Liver (tissue), 9 donors: ENCODE results near the gene KCNMA1. TPM values are rescaled to one million over a fixed set of nuclear protein-coding genes. Genes with fewer than 3 reads are reported as not detected.
A peak's percentile ranks its signal among the peaks of the same experiment; 100 is the strongest.

ENCODE experiments used
- DNase-seq: peaks from one replicate; pipeline ENCODE4 v3.0.0-alpha.2; 2017; ENCODE audit warnings: low spot score
- H3K27ac ChIP-seq, 2 donors: one replicate each; pipeline ENCODE4 v1.7.0; 2013; ENCODE audit warnings: inconsistent platforms in 2 of 2, low read length in 2 of 2, control low read depth in 1 of 2, low read depth in 1 of 2, mild to moderate bottlenecking in 1 of 2
- H3K27me3 ChIP-seq, 4 donors: one replicate each; pipeline versions ENCODE4 v1.6.1 to v1.7.0; 2013; ENCODE audit warnings: low read length in 3 of 4, inconsistent platforms in 1 of 4, mild to moderate bottlenecking in 1 of 4, moderate library complexity in 1 of 4; ENCODE audit not compliant: control insufficient read depth in 4 of 4, insufficient read depth in 4 of 4
- H3K36me3 ChIP-seq, 4 donors: one replicate each; pipeline versions ENCODE4 v1.6.1 to v1.7.0; 2013; ENCODE audit warnings: low read length in 3 of 4, mild to moderate bottlenecking in 3 of 4, low read depth in 1 of 4, moderate library complexity in 1 of 4; ENCODE audit not compliant: control insufficient read depth in 4 of 4, insufficient read depth in 3 of 4
- H3K4me1 ChIP-seq, 4 donors: one replicate each; pipeline versions ENCODE4 v1.6.1 to v1.7.0; 2013; ENCODE audit warnings: low read length in 3 of 4, mild to moderate bottlenecking in 3 of 4, moderate library complexity in 1 of 4; ENCODE audit not compliant: control insufficient read depth in 4 of 4, insufficient read depth in 4 of 4
- H3K4me3 ChIP-seq, 3 donors: one replicate each; pipeline versions ENCODE4 v1.6.1 to v1.7.0; 2013; ENCODE audit warnings: low read length in 3 of 3, control low read depth in 1 of 3, low read depth in 1 of 3, mild to moderate bottlenecking in 1 of 3
- H3K9ac ChIP-seq, 2 donors: one replicate each; pipeline ENCODE4 v1.7.0; 2013; ENCODE audit warnings: low read length in 2 of 2, mild to moderate bottlenecking in 2 of 2, moderate library complexity in 2 of 2, control low read depth in 1 of 2, low read depth in 1 of 2
- H3K9me3 ChIP-seq, 4 donors: one replicate each; pipeline versions ENCODE4 v1.6.1 to v1.7.0; 2013; ENCODE audit warnings: low read length in 3 of 4; ENCODE audit not compliant: control insufficient read depth in 4 of 4
- CTCF ChIP-seq: fragments of 150-350 bp; IDR thresholded peaks from 2 replicates; pipeline ENCODE4 v1.5.1; 2017; ENCODE audit warnings: improper control_type of control experiment, low read depth, low read length; ENCODE audit not compliant: missing input control
- EGR1 ChIP-seq, 2 donors: IDR thresholded peaks; 2 replicates each; pipeline ENCODE4 v1.6.1; 2016 to 2018; ENCODE audit warnings: antibody characterized with exemption in 2 of 2, low read depth in 2 of 2
- FOXA1 ChIP-seq: IDR thresholded peaks from 2 replicates; pipeline ENCODE4 v1.6.1; 2016; ENCODE audit warnings: antibody characterized with exemption
- FOXA2 ChIP-seq: IDR thresholded peaks from 2 replicates; pipeline ENCODE4 v1.6.1; 2016; ENCODE audit warnings: antibody characterized with exemption
- GABPA ChIP-seq, 2 donors: IDR thresholded peaks in 1 of 2; conservative IDR thresholded peaks in 1 of 2; 2 replicates each; pipeline ENCODE4 v1.6.1; 2016; ENCODE audit warnings: antibody characterized with exemption in 2 of 2, mild to moderate bottlenecking in 1 of 2, moderate library complexity in 1 of 2
- HNF4A ChIP-seq, 2 donors: conservative IDR thresholded peaks; 2 replicates each; pipeline ENCODE4 v1.6.1; 2016; ENCODE audit warnings: antibody characterized with exemption in 2 of 2, mild to moderate bottlenecking in 2 of 2
- HNF4G ChIP-seq: IDR thresholded peaks from 2 replicates; pipeline ENCODE4 v1.6.1; 2016; ENCODE audit warnings: antibody characterized with exemption
- JUND ChIP-seq, 2 donors: IDR thresholded peaks; 2 replicates each; pipeline ENCODE4 v1.6.1; 2016; ENCODE audit warnings: antibody characterized with exemption in 2 of 2
- MAX ChIP-seq: IDR thresholded peaks from 2 replicates; pipeline ENCODE4 v1.6.1; 2016; ENCODE audit warnings: antibody characterized with exemption
- NR2F2 ChIP-seq: IDR thresholded peaks from 2 replicates; pipeline ENCODE4 v1.6.1; 2016; ENCODE audit warnings: antibody characterized with exemption
- RAD21 ChIP-seq, 2 donors: IDR thresholded peaks; 2 replicates each; pipeline ENCODE4 v1.6.1; 2016; ENCODE audit warnings: antibody characterized with exemption in 2 of 2, mild to moderate bottlenecking in 2 of 2
- REST ChIP-seq: IDR thresholded peaks from 2 replicates; pipeline ENCODE4 v1.6.1; 2016; ENCODE audit warnings: antibody characterized with exemption, mild to moderate bottlenecking
- RXRA ChIP-seq, 2 donors: IDR thresholded peaks; 2 replicates each; pipeline ENCODE4 v1.6.1; 2017 to 2018; ENCODE audit warnings: antibody characterized with exemption in 2 of 2, mild to moderate bottlenecking in 1 of 2
- SP1 ChIP-seq: IDR thresholded peaks from 2 replicates; pipeline ENCODE4 v1.6.1; 2018; ENCODE audit warnings: antibody characterized with exemption, mild to moderate bottlenecking
- TAF1 ChIP-seq: conservative IDR thresholded peaks from 2 replicates; pipeline ENCODE4 v1.6.1; 2016; ENCODE audit warnings: antibody characterized with exemption, mild to moderate bottlenecking
- YY1 ChIP-seq: IDR thresholded peaks from 2 replicates; pipeline ENCODE4 v1.6.1; 2016; ENCODE audit warnings: antibody characterized with exemption, mild to moderate bottlenecking
- ZBTB33 ChIP-seq: IDR thresholded peaks from 2 replicates; pipeline ENCODE4 v1.6.1; 2016; ENCODE audit warnings: antibody characterized with exemption
- WGBS: extraction: QIAGEN DNeasy Blood & Tissue Kit; methylation state at CpG from one replicate; pipeline ENCODE4 v1.1.7; 2013; 5-methylcytosine and 5-hydroxymethylcytosine counted together
- polyA plus RNA-seq, 2 donors: library from polyadenylated mRNA; stranded (reverse) in 1 of 2; unstranded in 1 of 2; fragments of 200-250 nt in 1 of 2; fragments of >200 nt in 1 of 2; fragmentation: Nextera tagmentation in 1 of 2; extraction: Ambion mirVana in 1 of 2; gene quantifications; one replicate each; pipeline versions ENCODE4 v1.2.1 to v1.2.3, GENCODE V29; 2013 to 2015
- total RNA-seq, 2 donors: library from RNA; depleted of rRNA; stranded (reverse); fragments of >200 nt; gene quantifications; one replicate each; pipeline ENCODE4 v1.2.3, GENCODE V29; 2014
- donor health status: healthy.
- donor health status: healthy.
- donor health status: healthy.
- donor health status: healthy.
- donor health status: healthy.

Gene KCNMA1
- total and polyA plus RNA-seq, 4 donors: 2.5 to 9.7 (median 4.7) TPM

GRCh38 chr10:77296534-77297392 is 340.8 kb downstream of the KCNMA1 start (continued):
- TF ChIP-seq MAX (peak; percentile 42), CTCF (peak; percentile 21)

- Histone ChIP-seq H3K36me3 (no peaks in the 10 kb centered on the region), H3K27me3 (no peaks in the 10 kb centered on the region), H3K9me3 (no peaks in the 10 kb centered on the region), H3K27ac (no peak overlapping the region), H3K4me1 (peaks cover 1 to 20% (median 17%) of the 10 kb centered on the region in 4 donors), H3K4me3 (no peak overlapping the region), H3K9ac (no peak overlapping the region)
- no peak for TF ChIP-seq EGR1 (IDR thresholded peaks at IDR 0.05; ENCODE audit: low read depth in 2 of 2)
- TF ChIP-seq MAX: no peak
- TF ChIP-seq CTCF: no peak
- no peak for TF ChIP-seq NR2F2
- TF ChIP-seq HNF4A (conservative IDR thresholded peaks at IDR 0.05): no peak
- TF ChIP-seq FOXA2: no peak
- TF ChIP-seq HNF4G: no peak
- TF ChIP-seq TAF1: no peak
- TF ChIP-seq RXRA (IDR thresholded peaks at IDR 0.05): no peak
- TF ChIP-seq YY1: no peak
- TF ChIP-seq FOXA1: no peak
- no peak for TF ChIP-seq REST
- TF ChIP-seq RAD21 (IDR thresholded peaks at IDR 0.05): no peak
- no peak for TF ChIP-seq JUND (IDR thresholded peaks at IDR 0.05)
- TF ChIP-seq SP1: no peak
- TF ChIP-seq GABPA (IDR thresholded peaks at IDR 0.05 in 1 of 2, conservative IDR thresholded peaks at IDR 0.05 in 1 of 2): no peak
- no peak for TF ChIP-seq ZBTB33
- DNase-seq: no peak
- WGBS: 88% methylated on average over 7 of the region's 7 CpGs
These were observed 343.8 kb downstream of the KCNMA1 start for GRCh38 chr10:77293773-77294172.
